ENCODE results near the gene ZBTB18.
"Not testable (repeated sequence)": the region's sequence is repeated elsewhere in the genome, so short reads cannot be mapped to it uniquely, and the experiment has no call there.

The ZBTB18 gene

DNA sequence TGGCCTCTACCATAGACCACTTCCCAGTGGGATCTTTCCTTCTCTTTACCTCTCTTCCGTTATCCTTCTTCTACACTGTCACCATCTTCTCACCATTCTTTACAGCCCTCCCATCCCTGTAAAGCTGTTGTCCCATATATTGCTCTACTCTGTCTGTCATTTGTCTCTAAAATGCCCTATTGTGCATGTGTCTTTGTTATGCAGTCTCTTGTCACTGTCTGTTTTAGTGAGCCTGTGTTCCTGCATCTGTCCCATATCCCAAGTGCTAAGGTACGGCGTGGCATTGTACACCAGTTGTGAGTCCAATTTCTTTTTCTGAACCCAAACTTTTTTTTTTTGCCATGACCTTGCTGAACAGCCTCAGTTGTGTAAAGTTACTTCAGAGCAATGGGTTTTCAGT, 8.8 kb upstream of the ZBTB18 start:
- no peak for DNase-seq

DNA sequence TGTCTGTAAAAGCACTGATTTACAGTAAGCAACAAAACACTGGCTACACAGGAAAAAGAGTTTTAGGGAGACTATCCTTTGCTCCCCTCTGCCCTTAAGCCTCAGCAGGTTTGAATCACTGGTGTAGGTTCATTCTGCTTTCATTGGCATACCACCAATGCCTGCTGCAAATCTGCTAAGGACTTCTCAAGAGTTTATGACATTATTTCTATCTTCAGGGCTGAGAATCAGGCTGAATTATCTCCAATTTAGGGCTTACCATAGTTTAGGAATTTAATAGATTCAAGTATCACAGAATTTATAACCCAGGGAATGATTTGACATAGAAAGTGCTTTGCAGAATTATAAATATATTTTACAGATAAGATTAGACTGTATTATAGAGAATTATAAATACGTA, 6.7 kb upstream of the ZBTB18 start:
- no peak for DNase-seq

DNA sequence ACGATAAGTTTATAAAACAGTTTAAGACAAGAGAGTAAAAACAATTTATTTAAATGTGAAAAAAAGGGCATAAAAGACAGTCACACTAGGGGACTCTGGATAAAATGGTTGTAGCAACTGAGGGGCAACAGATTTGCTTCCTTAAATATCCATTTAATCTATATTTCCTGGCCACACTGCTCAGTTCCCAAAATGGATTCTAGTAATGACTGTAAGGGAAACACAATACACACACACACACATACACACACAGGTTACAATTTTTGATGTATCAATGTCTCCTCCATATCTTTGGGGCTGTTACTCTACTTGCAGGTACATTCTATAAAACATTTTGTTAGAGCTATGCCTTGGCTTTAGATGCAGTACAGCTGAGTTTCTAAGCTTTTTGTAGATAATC, 4.8 kb upstream of the ZBTB18 start:
- DNase-seq = not testable (repeated sequence)

DNA sequence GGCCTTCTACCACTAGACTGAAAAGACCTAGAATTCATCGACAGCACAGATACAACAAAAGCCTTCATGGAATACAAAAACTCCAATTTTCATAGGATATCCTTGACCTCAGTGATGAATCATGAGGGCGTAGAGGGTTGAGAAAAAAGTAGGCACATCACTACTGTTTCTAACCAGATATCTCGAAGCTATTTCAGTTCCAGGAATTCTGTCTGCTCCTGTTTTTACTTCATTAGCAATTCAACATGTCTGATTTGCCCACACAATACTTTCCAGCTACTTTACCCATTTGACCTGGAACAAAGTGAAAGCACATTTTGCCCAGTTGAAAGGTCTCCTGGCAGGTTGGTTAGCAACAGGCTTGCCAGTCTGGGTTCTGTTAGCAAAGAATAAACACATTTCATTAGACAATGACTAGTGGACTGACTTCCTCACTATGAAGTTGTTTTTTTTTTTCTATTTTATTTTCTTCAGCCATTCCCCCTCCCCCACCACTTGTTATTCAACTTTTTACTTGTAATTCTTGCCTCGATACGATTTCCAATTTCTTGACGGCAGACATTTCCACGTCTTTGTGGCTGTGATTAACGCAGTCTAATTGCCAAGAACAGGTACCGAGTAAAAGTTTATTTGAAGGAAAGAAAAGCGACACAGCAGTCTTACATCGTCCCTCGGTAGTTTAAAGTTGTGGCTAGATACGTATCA, 4.0 kb upstream of the ZBTB18 start:
- peak; percentile 74 for DNase-seq

DNA sequence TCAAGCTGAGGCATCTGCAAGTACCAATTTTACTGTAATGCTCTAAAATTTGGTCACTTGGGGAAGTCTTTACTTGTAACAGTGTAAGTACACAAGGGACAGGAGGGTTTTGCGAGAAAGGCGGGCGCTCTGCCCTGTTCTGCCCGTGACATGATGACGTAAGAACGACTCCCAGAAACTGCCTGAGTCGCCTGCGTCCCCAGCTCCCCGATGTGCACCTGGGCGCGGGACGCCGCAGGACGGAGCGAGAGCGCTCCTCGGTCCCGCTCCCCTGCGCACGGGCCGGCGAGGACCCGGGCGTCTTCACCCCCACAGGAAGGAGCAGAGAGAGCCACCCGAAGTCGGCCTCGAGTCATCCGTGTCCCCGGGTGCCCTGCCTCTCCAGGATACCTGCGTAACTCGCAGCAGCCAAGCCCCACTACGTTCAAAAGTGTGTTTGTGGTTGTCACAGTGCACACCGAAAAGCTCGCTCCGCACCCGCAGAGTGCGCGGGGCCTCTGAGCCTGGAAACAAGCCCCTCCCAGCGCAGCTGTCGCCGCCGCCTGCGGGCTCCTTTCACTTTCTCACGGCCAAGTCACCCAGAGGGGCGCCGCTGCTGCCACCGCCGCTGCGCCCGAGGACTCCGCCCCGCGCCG, 3.3 kb upstream of the ZBTB18 start:
- DNase-seq = peak; percentile 73

DNA sequence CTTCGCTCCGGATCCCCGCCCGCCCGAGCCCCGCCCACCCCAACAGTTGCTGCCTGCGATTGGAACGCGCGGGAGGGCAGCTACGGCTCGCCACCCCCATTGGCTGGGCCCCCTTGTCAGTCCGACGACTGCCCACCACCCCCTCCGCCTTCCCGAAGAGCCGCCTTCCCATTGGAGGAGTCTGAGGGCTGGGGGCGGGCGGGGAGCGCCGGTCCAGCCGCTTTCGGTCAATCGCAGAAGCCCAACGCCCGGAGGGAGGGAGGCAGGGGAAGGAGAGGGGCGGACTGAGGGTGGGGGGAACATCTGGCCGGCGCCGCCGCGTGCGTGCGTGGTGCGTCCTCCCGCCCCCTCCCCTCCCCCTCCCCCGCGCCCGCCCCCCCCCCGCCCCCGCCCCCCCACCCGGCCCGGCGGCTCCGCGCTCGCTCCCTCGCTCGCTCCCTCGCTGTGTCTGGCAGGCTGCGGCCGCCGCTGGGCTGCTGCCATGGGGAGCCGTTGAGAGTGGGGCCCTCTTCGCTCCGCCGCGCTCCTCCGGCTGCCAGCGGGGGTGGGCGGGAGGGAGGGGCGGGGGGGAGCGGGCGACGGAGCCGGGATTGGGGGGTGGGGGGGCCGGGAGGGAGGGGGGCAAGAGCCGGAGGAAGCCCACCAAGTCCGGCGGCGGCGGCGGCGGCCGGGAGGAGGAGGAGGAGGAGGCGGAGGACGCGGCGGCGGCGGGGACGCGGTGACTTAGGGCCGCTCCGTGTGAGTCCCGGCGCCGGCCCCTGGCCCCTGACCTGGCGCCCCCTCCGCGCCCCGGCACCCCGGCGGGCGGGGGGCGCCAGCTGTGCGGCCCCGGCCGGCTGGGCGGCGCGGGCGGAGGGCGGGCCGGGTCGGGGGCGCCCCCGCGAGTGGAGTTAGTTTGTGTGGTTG, 2.6 kb upstream of the ZBTB18 start:
- peak; percentile 99 for DNase-seq

DNA sequence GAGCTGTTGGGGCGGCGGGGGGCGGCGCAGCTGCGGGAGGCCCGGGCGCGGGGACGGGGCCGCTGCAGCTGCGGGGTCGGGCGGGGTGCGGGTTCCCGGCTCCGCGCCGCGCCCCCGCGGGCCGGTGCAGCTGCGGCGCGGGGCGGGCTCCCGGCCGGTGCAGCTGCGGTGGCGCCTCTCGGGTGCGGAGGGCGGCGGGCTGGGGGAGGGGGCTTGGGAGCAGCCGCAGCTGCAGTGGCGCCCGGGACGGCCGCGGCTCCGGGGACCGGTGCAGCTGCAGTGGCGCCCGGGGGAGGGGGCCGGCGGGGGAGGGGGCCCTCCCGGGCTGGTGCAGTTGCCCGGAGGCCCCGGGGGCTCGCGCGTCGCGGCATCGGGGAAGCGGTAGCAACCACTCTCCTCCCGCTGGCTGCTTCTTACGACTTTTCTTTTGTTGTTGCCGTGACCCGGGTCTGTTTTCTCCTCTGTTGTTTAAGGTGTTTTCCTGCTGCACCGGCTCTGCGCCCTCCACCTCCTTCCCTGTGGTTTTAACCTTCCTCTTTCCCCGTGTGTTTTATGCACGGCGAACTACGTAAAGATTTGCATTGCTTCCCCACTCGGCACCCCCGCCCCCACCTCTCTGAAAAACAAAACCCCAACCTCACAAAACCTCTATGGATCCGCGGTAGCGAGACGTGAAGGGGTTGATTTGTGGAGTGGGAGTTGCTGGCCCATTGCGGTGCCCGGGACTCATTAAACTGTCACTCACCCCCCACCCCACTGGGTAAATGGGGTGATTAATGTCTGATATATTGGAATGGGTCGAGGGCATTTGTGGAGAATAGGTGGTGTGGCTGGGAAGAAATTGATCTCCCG, 1.7 kb upstream of the ZBTB18 start:
- DNase-seq = peak; percentile 69

DNA sequence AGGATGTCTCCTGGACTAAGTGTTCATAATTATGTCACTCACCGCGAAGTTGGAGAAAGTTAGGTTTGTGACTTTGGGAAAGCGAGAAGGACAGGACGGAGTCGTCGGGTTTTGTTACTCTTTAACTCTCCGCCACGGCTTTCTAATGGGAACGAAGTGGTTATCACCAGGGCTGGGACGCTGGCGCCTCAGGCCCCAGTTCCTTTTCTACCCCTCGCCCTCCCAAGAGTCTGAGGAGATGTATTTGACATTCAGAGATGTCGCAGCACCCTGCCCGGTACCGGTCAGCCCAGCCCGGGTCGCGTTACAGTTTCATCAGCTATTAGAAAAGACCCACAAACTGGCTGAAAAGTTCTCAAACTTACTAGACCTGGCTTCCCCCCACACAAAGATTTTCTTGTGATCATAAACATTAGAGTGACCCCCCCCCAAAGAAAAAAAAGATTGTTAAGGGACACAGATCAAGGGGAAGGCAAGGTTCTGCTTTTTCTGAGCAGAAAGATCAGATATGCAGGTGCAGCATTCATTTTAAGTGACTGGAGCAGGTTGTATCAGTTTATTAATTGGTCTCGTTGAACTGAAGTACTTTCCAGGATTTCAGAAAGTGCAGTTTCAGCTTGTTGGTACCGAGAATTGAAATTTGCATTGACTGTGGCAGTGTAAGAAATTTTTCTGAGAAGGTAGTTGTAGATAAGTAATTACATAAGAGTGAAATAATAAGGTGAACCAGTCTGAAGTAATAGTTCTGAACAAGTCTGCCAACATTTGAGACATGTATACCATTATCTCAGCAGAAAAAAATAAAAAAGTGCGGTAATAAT, 859 bp upstream of the ZBTB18 start:
- DNase-seq = no peak

DNA sequence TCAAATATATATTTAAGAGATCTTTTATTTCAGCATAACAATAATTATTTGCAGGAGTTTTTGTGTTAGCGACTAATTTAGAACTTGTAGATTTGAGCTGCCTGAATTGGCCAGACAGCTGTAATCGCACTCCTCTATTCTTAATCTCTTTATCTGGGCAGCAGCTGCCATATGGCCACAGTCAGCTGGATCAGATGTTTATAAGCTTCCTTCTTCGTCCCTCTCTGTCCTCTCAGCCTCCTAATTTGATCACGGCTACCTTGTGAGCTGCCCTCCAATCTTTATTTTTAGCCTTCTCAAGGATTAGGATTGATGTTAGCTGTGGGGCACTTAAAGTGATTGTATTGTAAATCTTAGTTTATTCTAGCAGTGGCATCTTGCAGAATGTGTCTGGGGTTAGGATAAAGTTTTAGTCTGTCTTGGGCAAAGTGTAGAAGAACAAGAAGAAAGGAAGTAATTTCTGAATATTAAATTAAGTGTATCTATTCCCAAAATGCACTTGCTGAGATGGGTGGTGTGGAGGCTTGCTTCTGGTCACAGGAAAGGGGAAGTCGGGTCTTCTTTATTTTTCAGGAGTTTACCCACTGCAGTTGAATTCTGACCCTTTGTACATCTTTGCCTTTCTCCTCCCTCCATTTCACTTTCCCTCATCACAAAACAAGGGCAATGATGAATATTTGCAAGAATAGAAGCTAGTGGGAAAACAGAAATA, 1.1 kb downstream of the ZBTB18 start:
- peak; percentile 40 for DNase-seq

DNA sequence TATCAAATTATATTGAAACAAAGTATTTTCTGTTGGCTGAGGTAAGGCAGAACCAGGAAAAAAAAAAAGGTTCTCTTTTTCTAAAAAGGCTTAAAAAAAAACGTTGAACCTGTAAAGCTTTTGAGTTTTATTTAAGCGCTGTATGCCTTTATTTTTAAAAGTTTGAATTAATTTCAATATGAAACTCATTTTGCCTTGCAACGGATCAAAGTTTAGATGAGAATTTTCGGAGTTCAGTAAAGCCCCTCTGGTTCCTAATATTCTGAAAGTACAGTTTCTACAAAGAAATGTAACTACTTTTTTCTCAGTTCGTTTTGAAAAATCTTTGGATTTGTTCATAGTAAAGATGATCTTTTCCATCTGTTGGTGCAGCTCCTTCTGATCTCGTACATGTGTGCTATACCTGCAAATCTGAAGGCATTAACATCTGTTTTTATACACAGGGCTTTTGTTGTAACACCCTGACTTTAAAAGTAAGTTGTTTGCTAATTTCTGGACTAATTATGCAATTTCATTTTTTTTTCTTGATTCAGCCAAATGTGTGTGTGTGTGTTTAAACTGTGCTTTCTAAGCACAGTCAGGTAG, 1.7 kb downstream of the ZBTB18 start:
- DNase-seq = no peak

DNA sequence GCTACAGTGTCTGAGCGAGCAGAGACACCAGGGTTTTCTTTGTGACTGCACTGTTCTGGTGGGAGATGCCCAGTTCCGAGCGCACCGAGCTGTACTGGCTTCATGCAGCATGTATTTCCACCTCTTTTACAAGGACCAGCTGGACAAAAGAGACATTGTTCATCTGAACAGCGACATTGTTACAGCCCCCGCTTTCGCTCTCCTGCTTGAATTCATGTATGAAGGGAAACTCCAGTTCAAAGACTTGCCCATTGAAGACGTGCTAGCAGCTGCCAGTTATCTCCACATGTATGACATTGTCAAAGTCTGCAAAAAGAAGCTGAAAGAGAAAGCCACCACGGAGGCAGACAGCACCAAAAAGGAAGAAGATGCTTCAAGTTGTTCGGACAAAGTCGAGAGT, 2.7 kb downstream of the ZBTB18 start:
- peak; percentile 73 for DNase-seq

DNA sequence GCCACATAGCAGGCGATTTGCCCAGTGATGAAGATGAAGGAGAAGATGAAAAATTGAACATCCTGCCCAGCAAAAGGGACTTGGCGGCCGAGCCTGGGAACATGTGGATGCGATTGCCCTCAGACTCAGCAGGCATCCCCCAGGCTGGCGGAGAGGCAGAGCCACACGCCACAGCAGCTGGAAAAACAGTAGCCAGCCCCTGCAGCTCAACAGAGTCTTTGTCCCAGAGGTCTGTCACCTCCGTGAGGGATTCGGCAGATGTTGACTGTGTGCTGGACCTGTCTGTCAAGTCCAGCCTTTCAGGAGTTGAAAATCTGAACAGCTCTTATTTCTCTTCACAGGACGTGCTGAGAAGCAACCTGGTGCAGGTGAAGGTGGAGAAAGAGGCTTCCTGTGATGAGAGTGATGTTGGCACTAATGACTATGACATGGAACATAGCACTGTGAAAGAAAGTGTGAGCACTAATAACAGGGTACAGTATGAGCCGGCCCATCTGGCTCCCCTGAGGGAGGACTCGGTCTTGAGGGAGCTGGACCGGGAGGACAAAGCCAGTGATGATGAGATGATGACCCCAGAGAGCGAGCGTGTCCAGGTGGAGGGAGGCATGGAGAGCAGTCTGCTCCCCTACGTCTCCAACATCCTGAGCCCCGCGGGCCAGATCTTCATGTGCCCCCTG, 3.3 kb downstream of the ZBTB18 start:
- peak; percentile 58 for DNase-seq

DNA sequence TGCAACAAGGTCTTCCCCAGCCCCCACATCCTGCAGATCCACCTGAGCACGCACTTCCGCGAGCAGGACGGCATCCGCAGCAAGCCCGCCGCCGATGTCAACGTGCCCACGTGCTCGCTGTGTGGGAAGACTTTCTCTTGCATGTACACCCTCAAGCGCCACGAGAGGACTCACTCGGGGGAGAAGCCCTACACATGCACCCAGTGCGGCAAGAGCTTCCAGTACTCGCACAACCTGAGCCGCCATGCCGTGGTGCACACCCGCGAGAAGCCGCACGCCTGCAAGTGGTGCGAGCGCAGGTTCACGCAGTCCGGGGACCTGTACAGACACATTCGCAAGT, 3.8 kb downstream of the ZBTB18 start:
- DNase-seq = no peak

DNA sequence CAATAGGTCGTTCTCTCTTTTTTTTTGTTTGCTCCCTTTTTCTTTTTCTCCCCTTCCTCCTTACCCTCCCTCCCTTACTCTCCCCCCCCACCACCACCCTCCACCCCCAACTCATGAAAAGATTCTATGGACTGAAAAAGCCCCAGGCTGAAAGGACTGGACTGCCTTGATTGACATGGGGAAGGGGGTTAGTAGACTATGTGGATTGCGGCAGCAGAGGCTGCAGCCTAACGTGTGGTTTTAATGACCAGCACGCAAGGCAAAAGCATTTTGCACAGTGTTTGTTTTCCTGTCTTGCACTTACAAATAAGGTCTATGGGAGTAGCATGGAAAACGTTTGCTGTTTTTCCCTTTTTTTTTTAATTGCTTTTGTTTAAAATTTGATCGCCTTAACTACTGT, 5.5 kb downstream of the ZBTB18 start:
- DNase-seq = no peak

DNA sequence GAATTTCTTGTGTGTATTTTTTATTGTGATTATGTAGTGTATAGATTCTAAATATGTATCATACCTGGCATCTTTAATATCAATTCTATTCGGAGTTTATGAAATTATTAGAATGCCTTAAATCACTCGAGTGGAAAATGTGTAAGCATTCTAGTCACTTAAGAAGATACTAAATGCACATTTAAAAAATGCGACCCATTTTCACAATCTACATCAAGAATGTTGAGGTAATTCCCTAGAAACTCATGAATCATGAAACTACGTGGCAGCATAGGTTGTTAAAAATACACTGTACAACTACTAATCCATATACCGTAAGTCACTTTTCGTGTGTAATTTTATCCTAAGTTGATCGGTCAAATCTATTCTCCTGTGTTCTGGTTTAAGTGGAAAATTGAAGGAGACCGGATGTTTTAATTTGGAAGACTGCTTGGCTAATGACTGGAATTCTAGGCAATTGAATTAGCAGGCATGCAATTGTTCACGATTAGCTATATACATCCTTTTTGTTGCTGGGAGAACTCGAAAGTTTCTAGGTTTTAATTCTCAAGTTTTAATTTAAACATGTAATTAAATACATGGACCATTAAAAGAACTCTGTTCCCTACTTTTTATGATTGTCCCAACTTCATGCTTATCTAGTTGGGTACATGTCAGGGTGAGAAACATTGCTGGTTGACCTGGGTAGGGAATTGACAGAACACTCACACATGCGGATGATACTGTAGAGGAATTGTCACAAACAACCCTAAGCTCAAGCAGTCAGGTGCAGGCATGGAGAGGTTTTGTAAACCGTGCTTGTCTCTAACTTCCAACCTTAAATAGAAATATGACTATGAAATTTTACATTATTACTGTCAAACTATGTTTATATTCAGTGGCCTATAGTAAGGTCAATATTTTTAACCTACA, 6.6 kb downstream of the ZBTB18 start:
- DNase-seq = no peak

DNA sequence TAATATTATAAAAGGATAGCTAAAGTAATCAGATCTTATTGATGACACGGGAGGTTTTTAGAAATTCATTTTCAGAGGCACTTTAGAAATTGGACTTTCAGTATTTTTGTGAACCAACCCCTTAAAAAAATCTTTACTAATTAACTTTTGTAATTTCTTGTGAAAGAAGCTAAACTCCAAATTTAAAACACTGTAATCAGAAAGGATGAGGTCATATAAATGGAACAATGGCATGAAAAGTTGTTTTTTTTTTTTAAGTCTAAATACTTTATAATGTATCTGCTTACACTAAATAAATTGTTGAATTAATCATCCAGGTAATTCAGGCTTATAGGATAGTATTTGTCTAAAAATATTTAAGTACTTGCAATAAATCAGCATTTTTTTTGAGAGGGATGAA, 9.0 kb downstream of the ZBTB18 start:
- no peak for DNase-seq

DNA sequence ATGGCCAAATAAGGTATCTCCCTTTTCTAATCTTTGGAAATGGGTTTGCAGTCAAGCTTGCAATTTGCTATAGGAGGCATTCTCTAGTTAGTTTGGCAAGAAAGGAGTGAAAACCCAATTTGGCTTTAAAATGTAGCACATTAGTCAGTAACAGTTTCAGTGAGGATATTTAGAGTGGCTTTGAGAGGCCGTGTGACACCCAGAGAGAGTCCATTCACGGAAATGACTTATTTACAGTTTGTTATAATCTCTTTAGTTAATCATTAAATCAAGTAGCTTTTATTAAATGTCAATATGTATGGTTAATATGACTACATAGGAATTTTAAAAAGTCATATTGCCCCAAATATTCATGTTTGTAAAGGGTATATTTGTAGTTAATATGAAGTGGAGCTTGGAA, 9.6 kb downstream of the ZBTB18 start:
- DNase-seq = no peak

DNA sequence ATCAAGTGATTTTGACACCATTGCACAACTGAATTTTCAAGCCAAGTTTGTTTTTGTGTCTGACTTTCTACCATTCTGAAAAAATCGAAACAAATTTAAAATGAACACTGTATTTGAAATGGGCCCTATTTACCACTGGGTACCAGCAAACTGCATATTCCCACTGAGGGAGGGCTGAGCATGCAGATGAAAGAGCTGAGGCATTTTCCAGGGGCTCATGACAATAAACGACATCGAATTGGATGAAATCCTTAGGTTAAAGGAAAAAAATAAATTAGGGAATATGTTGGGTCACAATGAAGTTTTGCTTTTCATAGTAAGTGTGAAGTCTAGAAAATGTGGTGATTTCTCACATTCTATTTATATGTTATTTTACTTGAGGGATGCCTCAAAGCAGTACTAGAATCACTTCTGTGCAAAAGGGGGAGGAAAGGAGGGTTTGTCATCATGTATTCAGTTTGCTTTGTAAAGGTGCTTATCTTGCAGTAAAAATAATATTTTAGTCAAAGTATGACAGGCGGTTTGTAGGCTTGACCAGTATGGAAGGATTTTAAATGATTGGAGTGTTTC, 11.2 kb downstream of the ZBTB18 start:
- no peak for DNase-seq

DNA sequence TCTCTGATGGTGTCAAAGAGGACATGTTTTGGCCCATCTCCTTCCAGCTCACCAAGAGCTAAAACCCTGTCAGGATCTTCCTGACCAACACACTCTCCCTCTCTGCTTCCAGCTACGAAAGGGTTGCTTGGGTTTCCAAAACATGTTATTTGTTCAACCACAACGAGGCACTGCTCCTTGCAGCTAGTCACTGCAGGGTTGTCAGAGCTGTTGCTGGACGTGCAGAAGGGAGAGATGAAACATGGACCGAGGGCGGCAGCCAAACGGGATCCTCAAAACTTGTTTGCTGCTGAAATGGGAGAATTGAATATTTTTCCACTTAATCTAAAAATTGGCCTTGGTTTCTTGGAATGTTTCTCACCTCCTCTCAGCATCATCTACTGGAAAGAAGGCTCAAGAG, 12.4 kb downstream of the ZBTB18 start:
- DNase-seq = no peak
